Thyroid gland (tissue), 4 donors: ENCODE measurements around the gene CD1D.
"Not testable (repeated sequence)": the region's sequence is repeated elsewhere in the genome, so short reads cannot be mapped to it uniquely, and the experiment has no call there.

Experiments
- CTCF ChIP-seq, 6 experiments: fragments of 200-600 bp in 3 of 6; fragments of 450-650 bp in 3 of 6; sonication (generic) in 3 of 6; IDR thresholded peaks; one replicate each; pipeline ENCODE4 v1.5.1; 2016 to 2019; ENCODE audit warnings: antibody characterized with exemption in 6 of 6, mild to moderate bottlenecking in 2 of 6, inconsistent platforms in 1 of 6, moderate library complexity in 1 of 6
- POLR2A ChIP-seq, 2 donors: fragments of 450-650 bp; IDR thresholded peaks; one replicate each; pipeline ENCODE4 v1.6.1; 2017; ENCODE audit warnings: antibody characterized with exemption in 2 of 2, mild to moderate bottlenecking in 2 of 2, moderate library complexity in 1 of 2

GRCh38 chr1:158176849-158177699 lies 3.6 kb upstream of the CD1D start:
- not testable (repeated sequence) for TF ChIP-seq CTCF, POLR2A (IDR thresholded peaks at IDR 0.05)
